HG02610 (cell line): ENCODE data around the gene ZFR2.
"Not testable (repeated sequence)": the region's sequence is repeated elsewhere in the genome, so short reads cannot be mapped to it uniquely, and the experiment has no call there.

Experiments
- ATAC-seq: cut with Tn5 transposase; IDR thresholded peaks from one replicate; pipeline ENCODE4 v1.9.1; 2021; ENCODE audit warnings: mild to moderate bottlenecking, moderate library complexity; ENCODE audit not compliant: unreplicated experiment

ZFR2 gene

GRCh38 chr19:3868770-3869456 lies at the start of gene ZFR2:
Gene ZFR2, minus strand, starts transcription at chr19:3869038. Its CDS starts 21 bp downstream, at chr19:3869017.
- no peak for ATAC-seq

DNA sequence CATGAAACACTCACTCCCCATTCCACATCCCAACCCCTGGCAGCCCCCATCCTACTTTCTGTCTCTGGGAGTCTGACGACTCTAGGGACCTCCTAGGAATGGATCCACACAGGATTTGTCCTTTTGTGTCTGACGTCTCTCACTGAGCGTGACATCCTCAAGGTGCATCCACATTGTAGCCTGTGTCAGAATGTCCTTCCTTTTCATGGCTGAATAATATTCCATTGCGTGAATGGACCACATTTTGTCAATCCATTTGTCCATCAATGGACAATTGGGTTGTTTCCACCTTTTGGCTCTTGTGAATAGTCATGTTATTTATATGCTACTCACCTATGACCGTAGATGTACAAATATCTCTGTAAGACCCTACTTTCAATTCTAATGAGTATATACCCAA lies 47.2 kb upstream of the ZFR2 start:
- ATAC-seq: no peak

- ATAC-seq: no peak
These were observed 45.4 kb upstream of the ZFR2 start for GRCh38 chr19:3914199-3914598.

GRCh38 chr19:3910105-3910504 lies 41.3 kb upstream of the ZFR2 start:
- ATAC-seq: no peak

GRCh38 chr19:3908266-3909054 lies 39.6 kb upstream of the ZFR2 start:
- ATAC-seq: no peak

DNA sequence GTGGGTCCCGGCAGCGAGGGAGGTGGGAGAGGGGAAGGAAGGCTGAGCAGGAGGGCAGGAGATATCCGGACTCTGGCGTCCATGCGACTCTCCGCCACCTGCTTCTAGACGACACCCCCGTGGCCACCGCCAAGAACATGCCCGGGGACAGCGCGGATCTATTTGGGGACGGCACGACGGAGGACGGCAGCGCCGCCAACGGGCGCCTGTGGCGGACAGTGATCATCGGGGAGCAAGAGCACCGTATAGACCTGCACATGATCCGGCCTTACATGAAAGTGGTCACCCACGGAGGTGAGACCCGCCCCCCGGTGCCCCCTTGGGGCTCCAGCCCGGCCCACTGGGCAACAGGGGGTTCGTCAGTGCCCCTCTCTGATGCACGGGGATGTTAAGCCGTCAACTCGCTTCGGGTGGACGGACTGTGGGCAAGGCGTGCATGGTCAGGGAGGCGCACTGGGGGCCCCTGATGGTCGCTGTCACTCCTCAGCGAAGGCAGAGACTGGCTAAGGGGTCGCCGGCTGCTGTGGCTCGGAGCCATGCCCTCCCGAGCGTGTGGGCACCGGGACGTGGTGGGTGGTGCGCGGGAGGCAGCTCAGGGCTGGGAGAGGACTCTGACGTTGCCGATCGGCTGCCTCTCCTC lies 38.9 kb upstream of the ZFR2 start:
- ATAC-seq: no peak

DNA sequence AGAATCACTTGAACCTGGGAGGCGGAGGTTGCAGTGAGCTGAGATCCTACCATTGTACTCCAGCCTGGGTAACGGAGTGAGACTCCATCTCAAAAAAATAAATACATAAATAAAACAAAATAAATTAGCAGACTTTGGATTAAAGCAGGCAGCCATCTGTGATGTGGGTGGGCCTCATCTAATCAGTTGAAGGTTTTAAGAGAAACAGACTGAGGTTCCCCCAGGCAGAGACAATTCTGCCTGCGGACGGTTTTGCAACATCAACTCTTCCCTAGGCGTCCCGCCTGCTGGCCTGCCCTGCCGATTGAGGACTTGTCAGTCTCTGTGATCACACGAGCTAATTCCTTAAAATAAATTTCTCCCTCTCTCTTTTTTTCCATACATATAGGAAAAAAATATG lies 35.4 kb upstream of the ZFR2 start:
- no peak for ATAC-seq

DNA sequence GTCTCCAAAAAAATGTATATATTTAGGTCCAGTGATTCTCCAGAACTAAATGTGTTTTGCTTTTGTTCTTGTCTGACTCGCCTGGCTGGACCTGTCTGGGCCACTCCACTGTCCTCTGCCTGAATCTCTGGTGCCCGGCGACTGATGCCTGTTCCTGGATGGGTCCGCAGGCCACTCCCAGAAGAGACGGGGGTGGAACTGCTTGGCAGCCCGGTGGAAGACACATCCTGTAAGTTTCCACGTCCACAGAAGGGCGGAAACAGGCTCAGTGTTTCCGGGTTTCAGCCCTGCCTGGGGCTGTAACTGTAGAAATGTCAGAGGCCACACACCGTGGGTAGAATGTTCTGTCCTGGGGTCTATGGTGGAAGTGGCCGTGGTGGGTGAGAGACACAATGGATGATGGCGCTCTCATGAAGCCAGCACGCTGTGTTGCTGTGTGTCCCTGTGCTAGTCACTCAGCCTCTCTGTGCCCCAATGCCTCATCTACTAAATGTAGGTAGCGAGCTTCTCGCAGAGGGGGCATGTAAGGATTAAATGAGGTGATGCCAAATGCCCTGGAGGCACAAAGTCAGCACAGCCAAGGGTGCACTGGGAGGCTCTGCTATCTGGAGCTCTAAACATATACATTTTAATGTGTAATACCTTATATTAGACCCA lies 33.6 kb upstream of the ZFR2 start:
- no peak for ATAC-seq

GRCh38 chr19:3899531-3900294 lies 30.9 kb upstream of the ZFR2 start:
- ATAC-seq: no peak

GRCh38 chr19:3898426-3898825 lies 29.6 kb upstream of the ZFR2 start:
- no peak for ATAC-seq

GRCh38 chr19:3897936-3898335 lies 29.1 kb upstream of the ZFR2 start:
- ATAC-seq: no peak

- ATAC-seq: no peak
These were observed 26.9 kb upstream of the ZFR2 start for GRCh38 chr19:3895788-3896187.

GRCh38 chr19:3894959-3895358 lies 26.1 kb upstream of the ZFR2 start:
- ATAC-seq: not testable (repeated sequence)

- no peak for ATAC-seq
These were observed 24.8 kb upstream of the ZFR2 start for GRCh38 chr19:3893509-3894179.

- no peak for ATAC-seq
These were observed 21.8 kb upstream of the ZFR2 start for GRCh38 chr19:3890591-3890990.

- ATAC-seq: no peak
These were observed 13.2 kb upstream of the ZFR2 start for GRCh38 chr19:3882041-3882384.

GRCh38 chr19:3881272-3882040 lies 12.6 kb upstream of the ZFR2 start:
- no peak for ATAC-seq

DNA sequence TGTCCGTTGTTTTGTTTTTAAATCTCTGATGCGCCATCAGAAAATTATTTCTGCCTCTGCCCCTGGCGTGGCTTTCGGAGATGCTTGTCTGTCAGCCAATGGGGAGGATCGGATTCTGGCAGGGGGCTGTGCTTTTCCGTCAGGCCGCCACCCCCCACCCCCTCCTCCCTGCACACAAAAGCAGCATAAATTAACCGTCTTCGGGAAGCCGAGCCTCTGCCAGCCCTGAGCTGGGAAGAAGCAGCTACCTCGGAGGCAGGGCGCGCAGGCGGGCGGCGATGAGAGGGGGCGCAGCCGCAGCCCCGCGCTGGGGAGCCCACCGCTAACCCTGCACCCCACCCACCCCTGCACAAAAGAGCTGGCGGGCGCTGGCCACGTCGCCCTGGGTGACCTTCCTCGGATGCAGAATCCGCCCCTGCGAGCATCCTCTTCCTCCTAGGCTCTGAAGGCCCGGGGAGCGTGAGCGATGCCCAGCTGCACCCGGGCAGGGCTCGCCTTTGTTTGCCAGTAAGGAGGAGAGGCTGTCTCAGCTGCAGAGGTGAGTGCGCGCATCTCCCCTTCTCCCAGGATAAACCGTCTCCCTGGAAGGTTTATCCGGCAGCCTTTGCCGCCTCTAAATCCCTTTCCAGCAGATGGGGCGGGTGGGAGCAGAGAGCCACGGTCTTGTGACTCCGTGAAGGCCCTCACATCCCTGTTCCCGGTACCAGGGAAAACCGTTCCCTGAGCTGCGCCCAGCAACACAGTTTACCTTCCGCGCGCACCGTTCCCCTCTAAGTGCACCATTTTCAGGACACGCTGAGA lies 11.8 kb upstream of the ZFR2 start, which contains the start of gene ATCAY:
TSS of gene ATCAY (plus strand) at position 215 of the 801 bp plus-strand sequence. CDS start 5,083 bp downstream, outside the sequence.
- ATAC-seq: no peak

GRCh38 chr19:3879656-3880055 lies 10.8 kb upstream of the ZFR2 start:
- ATAC-seq: no peak
